ENCODE measurements around the gene TP53AIP1. TPM values are rescaled to one million over a fixed set of nuclear protein-coding genes. Genes with fewer than 3 reads are reported as not detected.

The TP53AIP1 gene
- total and polyA plus RNA-seq, 10 of the 15 experiments (the other 5 are each of a cell fraction or from before 2014, with no cell fraction given) = 0.01 TPM; not detected in 9

GRCh38 chr11:128916681-128917080 is 26.0 kb downstream of the TP53AIP1 start:
- DNase-seq (ENCODE audit: low read depth, low spot score) = no peak
- ChIA-PET SMC1A (ENCODE audit: uncharacterized antibody, unreplicated experiment) (interaction anchor here (1.2 kb wide), 1 partner anchor 9 kb away, joined by 4 read pairs; no protein-coding TSS in a partner anchor), RAD21 (ENCODE audit: unreplicated experiment) (no interaction called here), CTCF (interaction anchor here (1.2 kb wide), 1 partner anchor 15 kb away, joined by 3 read pairs; no protein-coding TSS in a partner anchor), POLR2A (no interaction called here)
- FAIRE-seq = no peak
- Histone ChIP-seq H3K4me1 (ENCODE audit: control insufficient read depth, insufficient read depth, low read length) (no peaks in the 10 kb centered on the region), H3K36me3 (ENCODE audit: control insufficient read depth in 2 of 2, insufficient read depth in 2 of 2, low read length in 1 of 2) (no peaks in the 10 kb centered on the region), H3K27me3 (replicated peaks in 1 of 2; ENCODE audit: control insufficient read depth in 2 of 2, insufficient read depth in 2 of 2, low read length in 1 of 2) (peaks cover 0 to 3% of the 10 kb centered on the region in 2 experiments; a peak in 3 of 4 replicates), H3K4me3 (no peak overlapping the region), H4K20me1 (ENCODE audit: control insufficient read depth, insufficient read depth) (no peaks in the 10 kb centered on the region), H3K27ac (ENCODE audit: control insufficient read depth, insufficient read depth) (no peak overlapping the region), H2AFZ (ENCODE audit: control insufficient read depth, low read depth, low read length) (no peak overlapping the region), H3K79me2 (ENCODE audit: control insufficient read depth, insufficient read depth, low read length) (no peaks in the 10 kb centered on the region), H3K9me3 (replicated peaks; ENCODE audit: control insufficient read depth, insufficient read depth, low read length) (no peaks in the 10 kb centered on the region), H3K9ac (ENCODE audit: control insufficient read depth, insufficient read depth, low read length) (no peak overlapping the region), H3K4me2 (ENCODE audit: control insufficient read depth, insufficient read depth) (no peak overlapping the region)
- no TSS peak for BruUV-seq (replicated peaks)
- no peak for ATAC-seq
- in situ Hi-C loops (cut with MboI) (no loop called here), intact Hi-C loops (cut with micrococcal nuclease; ENCODE audit: unreplicated experiment) (no loop called here)
- WGBS (ENCODE audit: insufficient coverage, insufficient replicate concordance, low lambda C conversion rate, missing lambda C conversion rate) = 34% methylated on average over 2 of the region's 2 CpGs
- TF ChIP-seq TARDBP (IDR thresholded peaks at IDR 0.05; ENCODE audit: borderline replicate concordance) (no peak), JUNB (IDR thresholded peaks at IDR 0.05) (no peak), LARP7 (IDR thresholded peaks at IDR 0.05) (no peak), ZNF622 (IDR thresholded peaks at IDR 0.05) (no peak), BMI1 (IDR thresholded peaks at IDR 0.05; ENCODE audit: borderline replicate concordance) (no peak), HDGF (IDR thresholded peaks at IDR 0.05) (no peak), CREB1 (IDR thresholded peaks at IDR 0.05; ENCODE audit: low read depth) (no peak), RAD21 (IDR thresholded peaks at IDR 0.05; ENCODE audit: insufficient read depth, low read depth, low read length) (no peak), CBFB (IDR thresholded peaks at IDR 0.05; ENCODE audit: low read depth) (no peak), CUX1 (IDR thresholded peaks at IDR 0.05; ENCODE audit: insufficient replicate concordance, low read depth, low read length) (no peak), RB1 (IDR thresholded peaks at IDR 0.05; ENCODE audit: borderline replicate concordance) (no peak), MTA3 (IDR thresholded peaks at IDR 0.05; ENCODE audit: borderline replicate concordance, low read length) (no peak), HDAC2 (IDR thresholded peaks at IDR 0.05) (no peak), ASH2L (IDR thresholded peaks at IDR 0.05; ENCODE audit: borderline replicate concordance, low read depth) (no peak), ZNF217 (IDR thresholded peaks at IDR 0.05) (no peak)
- TF ChIP-seq, protein P1, sequence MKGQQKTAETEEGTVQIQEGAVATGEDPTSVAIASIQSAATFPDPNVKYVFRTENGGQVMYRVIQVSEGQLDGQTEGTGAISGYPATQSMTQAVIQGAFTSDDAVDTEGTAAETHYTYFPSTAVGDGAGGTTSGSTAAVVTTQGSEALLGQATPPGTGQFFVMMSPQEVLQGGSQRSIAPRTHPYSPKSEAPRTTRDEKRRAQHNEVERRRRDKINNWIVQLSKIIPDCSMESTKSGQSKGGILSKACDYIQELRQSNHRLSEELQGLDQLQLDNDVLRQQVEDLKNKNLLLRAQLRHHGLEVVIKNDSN (IDR thresholded peaks at IDR 0.05; ENCODE audit: borderline replicate concordance, extremely low read length, insufficient read depth, low read depth, low read length) = no peak
- TF ChIP-seq, protein P2, sequence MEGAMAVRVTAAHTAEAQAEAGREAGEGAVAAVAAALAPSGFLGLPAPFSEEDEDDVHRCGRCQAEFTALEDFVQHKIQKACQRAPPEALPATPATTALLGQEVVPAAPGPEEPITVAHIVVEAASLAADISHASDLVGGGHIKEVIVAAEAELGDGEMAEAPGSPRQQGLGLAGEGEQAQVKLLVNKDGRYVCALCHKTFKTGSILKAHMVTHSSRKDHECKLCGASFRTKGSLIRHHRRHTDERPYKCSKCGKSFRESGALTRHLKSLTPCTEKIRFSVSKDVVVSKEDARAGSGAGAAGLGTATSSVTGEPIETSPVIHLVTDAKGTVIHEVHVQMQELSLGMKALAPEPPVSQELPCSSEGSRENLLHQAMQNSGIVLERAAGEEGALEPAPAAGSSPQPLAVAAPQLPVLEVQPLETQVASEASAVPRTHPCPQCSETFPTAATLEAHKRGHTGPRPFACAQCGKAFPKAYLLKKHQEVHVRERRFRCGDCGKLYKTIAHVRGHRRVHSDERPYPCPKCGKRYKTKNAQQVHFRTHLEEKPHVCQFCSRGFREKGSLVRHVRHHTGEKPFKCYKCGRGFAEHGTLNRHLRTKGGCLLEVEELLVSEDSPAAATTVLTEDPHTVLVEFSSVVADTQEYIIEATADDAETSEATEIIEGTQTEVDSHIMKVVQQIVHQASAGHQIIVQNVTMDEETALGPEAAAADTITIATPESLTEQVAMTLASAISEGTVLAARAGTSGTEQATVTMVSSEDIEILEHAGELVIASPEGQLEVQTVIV (IDR thresholded peaks at IDR 0.05; ENCODE audit: borderline replicate concordance, partially characterized antibody) = no peak

Measured in GM12878 (cell line).